Measurements from ENCODE around the gene RFX2.
A peak's percentile ranks its signal among the peaks of the same experiment; 100 is the strongest.
"Not testable (repeated sequence)": the region's sequence is repeated elsewhere in the genome, so short reads cannot be mapped to it uniquely, and the experiment has no call there.

RFX2 gene

DNA sequence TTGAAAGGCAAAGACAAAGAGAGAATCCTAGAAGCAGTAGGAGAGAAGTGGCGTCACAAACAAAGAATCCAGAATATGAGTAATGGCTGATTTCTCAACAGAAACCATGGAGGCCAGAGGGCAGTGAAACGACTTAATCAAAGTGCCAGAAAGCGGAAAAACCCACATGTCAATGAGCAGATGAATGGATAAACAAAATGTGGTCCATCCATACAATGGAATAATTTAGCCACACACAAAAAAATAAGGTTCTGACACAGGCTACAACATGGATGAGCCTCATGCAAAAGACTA is 80.1 kb downstream of the RFX2 start:
- H3K4me3 ChIP-seq, result no peak overlapping the region
- TF ChIP-seq CTCF (IDR thresholded peaks at IDR 0.05), result no peak
- H3K27ac ChIP-seq, result no peak overlapping the region
- DNase-seq (ENCODE audit: low spot score), result no peak

- Histone ChIP-seq H3K4me3 (no peak overlapping the region), H3K27ac (no peak overlapping the region)
- DNase-seq (ENCODE audit: low spot score), result no peak
- TF ChIP-seq CTCF (IDR thresholded peaks at IDR 0.05), result no peak
Observed at GRCh38 chr19:6026390-6027227, 83.7 kb downstream of the RFX2 start.

GRCh38 chr19:6024756-6025155 is 85.5 kb downstream of the RFX2 start:
- not testable (repeated sequence) for H3K27ac ChIP-seq; H3K4me3 ChIP-seq; DNase-seq (ENCODE audit: low spot score)

DNA sequence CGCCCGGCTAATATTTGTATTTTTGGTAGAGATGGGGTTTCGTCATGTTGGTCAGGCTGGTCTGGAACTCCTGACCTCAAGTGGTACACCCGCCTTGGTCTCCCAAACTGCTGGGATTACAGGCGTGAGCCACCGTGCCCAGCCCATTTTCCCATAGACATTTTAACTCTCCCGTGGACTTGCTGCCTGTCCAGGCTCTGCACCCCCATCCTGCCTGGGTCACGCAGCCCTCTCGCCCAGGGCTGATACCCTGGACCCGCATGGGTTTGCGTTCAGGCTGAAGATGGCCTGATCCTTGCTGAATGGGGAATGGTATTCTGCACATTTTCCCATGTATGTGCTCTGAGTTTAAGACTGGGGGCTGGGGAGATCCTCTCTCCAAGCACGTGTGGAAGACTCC is 86.4 kb downstream of the RFX2 start:
- H3K27ac ChIP-seq, result no peak overlapping the region

DNA sequence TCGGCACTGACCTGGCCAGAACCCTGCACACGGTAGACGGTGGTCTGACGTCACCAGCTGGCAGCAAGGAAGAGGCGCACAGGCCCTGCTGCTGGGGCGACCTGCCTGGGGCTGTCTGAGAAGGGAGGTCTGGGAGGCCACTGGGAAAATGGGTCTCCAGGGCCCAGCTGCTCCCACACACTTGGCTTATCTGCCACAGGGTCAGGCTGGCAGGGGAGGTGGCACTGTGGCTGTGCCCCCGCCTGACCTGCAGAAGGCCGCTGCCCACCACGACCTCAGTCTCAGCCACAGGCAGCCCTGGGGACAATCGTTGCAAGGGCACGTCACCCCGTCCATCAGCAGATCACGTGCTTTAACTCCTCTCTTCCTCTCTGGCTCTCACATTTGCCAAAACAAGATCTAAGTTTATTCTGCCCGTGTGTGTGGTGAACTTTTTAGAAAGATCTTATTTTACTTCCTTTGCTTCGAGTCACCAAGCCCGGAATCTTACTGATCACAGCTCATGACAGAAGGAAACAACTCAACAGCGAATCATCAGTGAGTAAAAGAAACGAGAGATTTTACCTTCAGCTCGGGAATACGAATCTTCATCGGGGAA is 87.1 kb downstream of the RFX2 start:
- no peak overlapping the region for H3K4me3 ChIP-seq
- TF ChIP-seq CTCF (IDR thresholded peaks at IDR 0.05), result no peak
- no peak for DNase-seq (ENCODE audit: low spot score)
- peak overlapping the region; percentile 19 to 63 for H3K27ac ChIP-seq

More for the DNA sequence above, 86.4 kb downstream of the RFX2 start:
- DNase-seq (ENCODE audit: low spot score), result no peak
- no peak for TF ChIP-seq CTCF (IDR thresholded peaks at IDR 0.05)
- H3K4me3 ChIP-seq, result no peak overlapping the region

- peak overlapping the region in 1 of 2 donors; percentile 63 for H3K27ac ChIP-seq
- H3K4me3 ChIP-seq, result no peak overlapping the region
- peak; percentile 12 for TF ChIP-seq CTCF (IDR thresholded peaks at IDR 0.05)
- DNase-seq (ENCODE audit: low spot score), result no peak
Observed at GRCh38 chr19:6022570-6023064, 87.7 kb downstream of the RFX2 start.

DNA sequence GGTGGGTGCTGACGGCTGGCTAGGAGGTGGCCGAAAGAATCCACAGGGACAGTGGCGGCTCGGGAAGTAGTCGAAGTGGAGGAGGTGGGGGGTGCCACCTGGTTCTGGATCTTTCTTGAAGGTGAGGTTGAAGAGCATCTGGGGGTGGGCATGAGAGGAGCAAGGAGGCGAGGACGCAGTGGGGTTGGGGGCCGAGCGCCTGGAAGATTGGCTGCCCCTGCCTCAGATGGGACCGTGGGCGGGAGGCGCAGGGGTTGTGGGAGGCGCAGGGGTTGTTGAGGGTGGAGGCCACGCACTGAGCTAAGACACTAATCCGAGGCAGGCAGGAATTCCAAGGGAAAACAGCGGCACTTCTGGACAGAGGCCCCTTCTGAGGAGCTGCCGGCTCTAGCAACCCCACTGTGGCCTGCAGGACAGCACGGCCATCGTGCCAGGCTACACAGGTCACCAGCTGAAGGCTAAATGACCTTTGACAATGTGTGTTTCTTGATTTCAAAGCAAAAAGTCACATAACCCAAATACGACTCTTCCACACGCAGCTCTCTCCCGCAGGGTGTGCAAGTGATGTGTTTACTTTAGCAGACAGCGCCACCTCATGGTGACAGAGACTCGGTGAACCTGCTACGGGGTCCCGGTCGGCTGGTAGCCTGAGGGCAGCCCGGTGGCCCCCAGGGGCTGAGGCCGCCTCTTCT is 88.3 kb downstream of the RFX2 start:
- H3K4me3 ChIP-seq, result no peak overlapping the region
- H3K27ac ChIP-seq, result no peak overlapping the region
- no peak for DNase-seq (ENCODE audit: low spot score)
- TF ChIP-seq CTCF (IDR thresholded peaks at IDR 0.05), result peak; percentile 39
